ENCODE data around the gene UBALD1.

UBALD1 gene

GRCh38 chr16:4561596-4561995 lies 53.1 kb downstream of the UBALD1 start:
- in situ Hi-C loops (cut with MboI; ENCODE audit: low sequenced_read_pairs): no loop called here

Data from hTERT RPE-1 (cell line).